Esophagus mucosa (tissue), 1 donor: ENCODE data around the gene OIT3. TPM values are rescaled to one million over a fixed set of nuclear protein-coding genes. Genes with fewer than 3 reads are reported as not detected.
"Not testable (repeated sequence)": the region's sequence is repeated elsewhere in the genome, so short reads cannot be mapped to it uniquely, and the experiment has no call there.

ENCODE experiments used
- ATAC-seq: fragments of 200-7000 bp; cut with Tn5 transposase; one replicate; pipeline ENCODE4 v1.9.1; 2020
- total RNA-seq: library from RNA; stranded (reverse); gene quantifications from one replicate; pipeline ENCODE4 v1.2.4, GENCODE V29; 2023
- donor health status: DM: yes; HTN: yes; CAD: no.

The OIT3 gene
- total RNA-seq, 1 donor from 2014 or later, result not detected

GRCh38 chr10:72904806-72905205 is 11.3 kb downstream of the OIT3 start:
- ATAC-seq, result no peak

- no peak for ATAC-seq
Observed at GRCh38 chr10:72906446-72906845, 12.9 kb downstream of the OIT3 start.

GRCh38 chr10:72910705-72911104 is 17.2 kb downstream of the OIT3 start:
- ATAC-seq, result no peak

GRCh38 chr10:72911758-72912157 is 18.2 kb downstream of the OIT3 start:
- no peak for ATAC-seq

- no peak for ATAC-seq
Observed at GRCh38 chr10:72912736-72913135, 19.2 kb downstream of the OIT3 start.

GRCh38 chr10:72913287-72913686 is 19.7 kb downstream of the OIT3 start:
- no peak for ATAC-seq

- not testable (repeated sequence) for ATAC-seq
Observed at GRCh38 chr10:72917201-72917600, 23.7 kb downstream of the OIT3 start.

- ATAC-seq, result not testable (repeated sequence)
Observed at GRCh38 chr10:72917803-72918332, 24.3 kb downstream of the OIT3 start.

- ATAC-seq, result no peak
Observed at GRCh38 chr10:72918352-72918751, 24.8 kb downstream of the OIT3 start.

GRCh38 chr10:72921147-72921683 is 27.7 kb downstream of the OIT3 start:
- ATAC-seq, result not testable (repeated sequence)

- ATAC-seq, result no peak
Observed at GRCh38 chr10:72924351-72924750, 30.8 kb downstream of the OIT3 start.

- ATAC-seq, result no peak
Observed at GRCh38 chr10:72925951-72926465, 32.5 kb downstream of the OIT3 start.

GRCh38 chr10:72927485-72927884 is 33.9 kb downstream of the OIT3 start:
- no peak for ATAC-seq

GRCh38 chr10:72928798-72929197 is 35.3 kb downstream of the OIT3 start:
- ATAC-seq, result no peak

- ATAC-seq, result no peak
Observed at GRCh38 chr10:72930276-72930675, 36.7 kb downstream of the OIT3 start.

- no peak for ATAC-seq
Observed at GRCh38 chr10:72932259-72933015, 38.9 kb downstream of the OIT3 start.

GRCh38 chr10:72935361-72935760 is 41.8 kb downstream of the OIT3 start:
- no peak for ATAC-seq

- ATAC-seq, result no peak
Observed at GRCh38 chr10:72943498-72944234, 50.1 kb downstream of the OIT3 start.

GRCh38 chr10:72946963-72947362 is 53.4 kb downstream of the OIT3 start:
- no peak for ATAC-seq

- ATAC-seq, result no peak
Observed at GRCh38 chr10:72948762-72949161, 55.2 kb downstream of the OIT3 start.

GRCh38 chr10:72951760-72952159 is 58.2 kb downstream of the OIT3 start:
- ATAC-seq, result no peak

GRCh38 chr10:72952189-72952588 is 58.6 kb downstream of the OIT3 start:
- ATAC-seq, result no peak

GRCh38 chr10:72952642-72953158 is 59.2 kb downstream of the OIT3 start:
- ATAC-seq, result no peak
